Right lobe of liver (tissue), 6 donors: ENCODE measurements around the gene ATXN1. TPM values are rescaled to one million over a fixed set of nuclear protein-coding genes. Genes with fewer than 3 reads are reported as not detected.

Experiments
- ATAC-seq, 4 donors: fragments of 200-7000 bp; cut with Tn5 transposase; one replicate each; pipeline ENCODE4 v1.9.1; 2020; ENCODE audit warnings: mild to moderate bottlenecking in 4 of 4, moderate library complexity in 4 of 4
- DNase-seq, 3 donors: peaks; one replicate each; pipeline ENCODE4 v3.0.0-alpha.2; 2020
- H3K27ac ChIP-seq, 3 donors: fragments of 200-600 bp; one replicate each; pipeline ENCODE4 v1.8.0; 2022
- H3K27me3 ChIP-seq, 2 donors: fragments of 200-600 bp; one replicate each; pipeline ENCODE4 v1.8.0; 2022
- H3K36me3 ChIP-seq, 4 donors: fragments of 200-600 bp; sonication (generic) in 1 of 4; one replicate each; pipeline versions ENCODE4 v1.5.1 to v1.8.0; 2017 to 2022; ENCODE audit warnings: control low read depth in 1 of 4
- H3K4me1 ChIP-seq, 4 donors: fragments of 200-600 bp; sonication (generic) in 1 of 4; one replicate each; pipeline versions ENCODE4 v1.5.1 to v1.8.0; 2017 to 2022; ENCODE audit warnings: control low read depth in 1 of 4
- H3K4me3 ChIP-seq, 3 donors: fragments of 200-600 bp; one replicate each; pipeline ENCODE4 v1.8.0; 2022
- H3K9me3 ChIP-seq, 4 donors: fragments of 200-600 bp; sonication (generic) in 1 of 4; one replicate each; pipeline versions ENCODE4 v1.5.1 to v1.8.0; 2017 to 2022; ENCODE audit warnings: control low read depth in 1 of 4
- POLR2A ChIP-seq: fragments of 450-650 bp; IDR thresholded peaks from one replicate; pipeline ENCODE4 v1.6.1; 2017; ENCODE audit warnings: antibody characterized with exemption, mild to moderate bottlenecking
- WGBS: methylation state at CpG from one replicate; pipeline ENCODE4 v1.1.6; 2018; ENCODE audit warnings: low coverage, low lambda C conversion rate; ENCODE audit not compliant: insufficient coverage; ENCODE audit errors: missing lambda C conversion rate; 5-methylcytosine and 5-hydroxymethylcytosine counted together
- intact Hi-C, 2 donors: fragments of 100-400 bp; cut with DNase I; formaldehyde crosslinking; loops; one replicate each; pipeline versions ENCODE4 v1.11.2 to v1.14.1; 2022
- total RNA-seq, 6 experiments: library from RNA; depleted of rRNA in 2 of 6; stranded (reverse); fragments of >200 nt in 2 of 6; fragmentation: NEBNext Ultra II Directional in 3 of 6; extraction: Animal tissue kit (Norgen Biotek cat#: 25700) in 3 of 6; gene quantifications; one replicate each; pipeline versions ENCODE4 v1.1.0 to v1.2.4, GENCODE V29; 2016 to 2023
- TF ChIP-seq, protein P1 (sequence below), 4 donors: fragments of 200-600 bp in 3 of 4; fragments of 450-650 bp in 1 of 4; IDR thresholded peaks; one replicate each; pipeline versions ENCODE4 v1.5.1 to v1.8.0; 2016 to 2022; ENCODE audit warnings: antibody characterized with exemption in 4 of 4, mild to moderate bottlenecking in 2 of 4
- donor health status: DM: no; HTN: yes; CAD: no.
- donor health status: DM: no; HTN: no; CAD: no.
- donor health status: DM: no; HTN: no; CAD: no.
- donor health status: DM: no; HTN: yes; CAD: no.
- donor health status: DM: no; HTN: yes; CAD: no.

Gene ATXN1
- total RNA-seq, 6 experiments from 2014 or later, result 23.2 to 28.7 (median 25.0) TPM

DNA sequence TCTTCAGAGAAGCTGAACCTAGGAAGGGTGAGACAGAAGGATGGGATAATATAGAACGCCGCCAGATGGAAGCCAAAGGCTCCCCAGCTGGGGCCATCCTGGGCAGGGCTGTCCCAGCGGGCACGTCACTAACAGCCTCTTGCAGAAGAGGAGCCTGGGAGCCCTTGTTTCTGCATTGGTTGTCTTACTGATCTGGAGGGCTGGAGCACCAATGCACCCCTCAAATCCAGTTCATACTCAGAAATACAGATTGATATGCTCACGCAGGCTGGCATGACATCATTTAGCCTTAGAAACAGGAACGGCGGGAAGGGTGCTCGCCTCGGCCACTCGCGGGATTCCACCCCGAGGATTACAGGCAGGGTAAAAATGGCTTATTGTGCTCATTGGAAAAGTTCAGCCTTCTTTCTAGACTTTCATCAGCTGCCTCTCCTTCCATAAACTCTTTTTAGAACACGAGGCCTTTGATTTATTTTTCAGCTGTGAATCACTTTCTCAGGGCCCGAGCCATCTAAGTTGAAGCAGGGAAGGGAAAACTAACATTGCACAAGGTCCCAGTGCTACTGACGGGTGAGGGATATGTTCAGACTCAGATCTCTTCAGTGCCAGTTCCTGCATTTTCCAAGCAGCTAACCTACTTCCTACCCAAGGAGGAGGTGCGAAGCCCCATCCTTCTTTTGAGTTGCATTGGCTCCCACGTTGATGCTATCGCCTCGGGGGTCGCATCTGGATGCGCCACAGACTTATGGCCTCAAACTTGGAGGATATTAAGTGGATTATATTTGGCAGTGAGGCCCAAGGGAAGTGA, 440.5 kb downstream of the ATXN1 start:
- Histone ChIP-seq H3K27ac (peak overlapping the region; percentile 13 to 51 (median 42)), H3K36me3 (no peaks in the 10 kb centered on the region), H3K4me3 (no peak overlapping the region), H3K9me3 (no peaks in the 10 kb centered on the region), H3K4me1 (no peaks in the 10 kb centered on the region), H3K27me3 (no peaks in the 10 kb centered on the region)
- peak in 1 of 3 donors; percentile 20 for DNase-seq
- intact Hi-C loops, result loop anchor here in 1 of 2 donors (10.0 kb wide), 1 partner anchor 76 kb away; no protein-coding TSS in a partner anchor
- 76% methylated on average over 13 of the region's 21 CpGs for WGBS
- ATAC-seq, result no peak
- TF ChIP-seq POLR2A, result no peak
- TF ChIP-seq, protein P1, sequence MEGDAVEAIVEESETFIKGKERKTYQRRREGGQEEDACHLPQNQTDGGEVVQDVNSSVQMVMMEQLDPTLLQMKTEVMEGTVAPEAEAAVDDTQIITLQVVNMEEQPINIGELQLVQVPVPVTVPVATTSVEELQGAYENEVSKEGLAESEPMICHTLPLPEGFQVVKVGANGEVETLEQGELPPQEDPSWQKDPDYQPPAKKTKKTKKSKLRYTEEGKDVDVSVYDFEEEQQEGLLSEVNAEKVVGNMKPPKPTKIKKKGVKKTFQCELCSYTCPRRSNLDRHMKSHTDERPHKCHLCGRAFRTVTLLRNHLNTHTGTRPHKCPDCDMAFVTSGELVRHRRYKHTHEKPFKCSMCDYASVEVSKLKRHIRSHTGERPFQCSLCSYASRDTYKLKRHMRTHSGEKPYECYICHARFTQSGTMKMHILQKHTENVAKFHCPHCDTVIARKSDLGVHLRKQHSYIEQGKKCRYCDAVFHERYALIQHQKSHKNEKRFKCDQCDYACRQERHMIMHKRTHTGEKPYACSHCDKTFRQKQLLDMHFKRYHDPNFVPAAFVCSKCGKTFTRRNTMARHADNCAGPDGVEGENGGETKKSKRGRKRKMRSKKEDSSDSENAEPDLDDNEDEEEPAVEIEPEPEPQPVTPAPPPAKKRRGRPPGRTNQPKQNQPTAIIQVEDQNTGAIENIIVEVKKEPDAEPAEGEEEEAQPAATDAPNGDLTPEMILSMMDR (IDR thresholded peaks at IDR 0.05), result no peak

DNA sequence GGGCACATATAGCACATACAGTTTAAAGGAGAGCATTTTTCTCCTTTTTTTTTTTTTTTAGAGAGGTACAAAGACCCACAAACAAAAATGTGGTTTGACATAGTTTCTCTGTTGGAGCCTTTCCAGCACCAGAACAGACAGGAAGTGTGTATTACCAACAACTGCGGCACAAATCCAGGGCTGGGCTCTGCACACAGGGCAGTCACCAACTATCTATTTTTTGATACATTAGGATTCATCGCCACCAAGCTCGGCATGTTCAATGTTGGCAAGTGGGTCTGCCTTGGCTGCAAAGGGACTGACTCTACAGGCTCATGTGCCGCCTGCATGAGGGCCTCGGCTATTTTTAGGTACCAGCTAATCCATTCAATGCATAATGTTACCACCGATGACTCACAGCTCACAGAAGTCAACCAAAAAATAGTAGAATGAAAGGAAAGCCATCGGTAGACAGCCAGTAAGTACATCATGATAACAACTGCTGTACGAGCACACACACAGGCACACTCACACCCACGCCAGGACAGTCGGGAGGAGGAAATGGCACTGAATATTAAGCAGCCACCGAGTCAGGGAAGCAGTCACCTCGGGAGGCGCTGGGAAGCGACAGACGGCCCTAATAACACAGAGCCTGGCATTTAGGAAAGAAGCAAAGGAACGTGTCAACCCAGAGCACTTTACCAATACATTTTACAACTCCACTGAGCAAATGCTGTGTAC, 441.3 kb downstream of the ATXN1 start:
- Histone ChIP-seq H3K4me1 (no peaks in the 10 kb centered on the region), H3K4me3 (no peak overlapping the region), H3K9me3 (no peaks in the 10 kb centered on the region), H3K27ac (peak overlapping the region; percentile 13 to 51 (median 42)), H3K27me3 (no peaks in the 10 kb centered on the region), H3K36me3 (no peaks in the 10 kb centered on the region)
- 22% methylated on average over 8 of the region's 16 CpGs for WGBS
- ATAC-seq (peak; percentile 39 to 65 (median 53)), DNase-seq (peak in 1 of 3 donors; percentile 31)
- TF ChIP-seq POLR2A, result no peak
- TF ChIP-seq, protein P1 (IDR thresholded peaks at IDR 0.05), result no peak
- intact Hi-C loops, result loop anchor here in 1 of 2 donors (10.0 kb wide), 1 partner anchor 75 kb away; no protein-coding TSS in a partner anchor

DNA sequence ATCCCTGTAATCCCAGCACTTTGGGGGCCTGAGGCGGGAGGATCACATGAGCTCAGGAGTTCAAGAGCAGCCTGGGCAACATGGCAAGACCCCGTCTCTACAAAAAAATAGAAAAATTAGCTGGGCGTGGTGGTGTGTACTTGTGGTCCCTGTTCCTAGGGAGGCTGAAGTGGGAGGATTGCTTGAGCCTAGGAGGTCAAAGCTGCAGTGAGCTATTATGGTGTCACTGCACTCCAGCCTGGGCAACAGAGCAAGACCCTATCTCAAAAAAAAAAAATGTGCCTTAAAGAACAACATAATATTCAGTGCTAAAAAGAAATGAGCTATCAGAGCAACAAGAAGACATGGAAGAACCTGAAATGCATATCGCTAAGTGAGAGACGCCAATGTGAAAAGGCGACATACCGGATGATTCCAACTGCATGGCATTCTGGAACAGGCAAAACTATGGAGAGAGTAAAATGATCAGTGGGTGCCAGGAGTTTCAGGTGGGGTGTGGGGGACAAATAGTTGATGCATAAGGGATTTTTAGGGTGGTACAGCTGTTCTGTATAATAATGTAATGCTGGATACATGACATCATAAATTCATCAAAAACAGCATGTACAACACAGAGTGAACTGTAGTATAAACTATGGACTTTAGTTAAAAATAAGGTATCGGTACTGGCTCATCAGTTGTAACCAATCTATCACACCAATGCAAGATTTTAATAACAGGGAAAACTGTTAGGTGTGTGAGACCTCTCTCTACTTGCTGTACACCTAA, 442.1 kb downstream of the ATXN1 start:
- ATAC-seq, result no peak
- no peaks in the 10 kb centered on the region for H3K4me1 ChIP-seq
- no peaks in the 10 kb centered on the region for H3K36me3 ChIP-seq
- no peaks in the 10 kb centered on the region for H3K27me3 ChIP-seq
- TF ChIP-seq POLR2A, result no peak
- TF ChIP-seq, protein P1 (IDR thresholded peaks at IDR 0.05), result no peak
- H3K9me3 ChIP-seq, result no peaks in the 10 kb centered on the region
- DNase-seq, result no peak
- no peak overlapping the region for H3K4me3 ChIP-seq
- no peak overlapping the region for H3K27ac ChIP-seq
- intact Hi-C loops, result no loop called here
- WGBS, result 93% methylated on average over 8 of the region's 8 CpGs

DNA sequence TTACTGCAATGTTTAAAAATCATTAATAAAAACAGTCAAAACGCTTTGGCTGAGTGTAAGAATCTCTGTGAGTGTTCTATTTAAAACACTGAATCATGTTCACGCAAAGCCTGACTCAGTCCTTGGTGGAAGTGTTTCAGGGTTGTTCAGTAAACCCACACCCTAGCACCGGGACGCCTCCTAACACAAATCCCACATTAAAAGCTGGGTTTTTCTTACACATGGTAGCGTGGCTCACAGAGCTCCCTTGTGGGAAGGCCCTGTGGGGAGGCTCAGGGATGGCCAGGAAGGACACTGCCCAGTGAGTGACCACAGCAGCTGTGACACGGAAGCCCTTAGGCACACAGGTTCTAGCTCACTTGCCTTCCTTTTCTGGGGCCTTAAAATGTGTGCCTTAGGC, 442.7 kb downstream of the ATXN1 start:
- DNase-seq (no peak), ATAC-seq (no peak)
- no peak overlapping the region for H3K27ac ChIP-seq
- H3K4me1 ChIP-seq, result no peaks in the 10 kb centered on the region
- H3K36me3 ChIP-seq, result no peaks in the 10 kb centered on the region
- H3K27me3 ChIP-seq, result no peaks in the 10 kb centered on the region
- 65% methylated on average over 3 of the region's 6 CpGs for WGBS
- TF ChIP-seq, protein P1 (IDR thresholded peaks at IDR 0.05), result no peak
- TF ChIP-seq POLR2A, result no peak
- no peaks in the 10 kb centered on the region for H3K9me3 ChIP-seq
- intact Hi-C loops, result no loop called here
- H3K4me3 ChIP-seq, result no peak overlapping the region
